Sigmoid colon (tissue), 7 donors: ENCODE data around the gene RRBP1. TPM values are rescaled to one million over a fixed set of nuclear protein-coding genes. Genes with fewer than 3 reads are reported as not detected.

Experiments
- DNase-seq: peaks from one replicate; pipeline ENCODE4 v3.0.0-alpha.2; 2019
- H3K27ac ChIP-seq, 4 donors: fragments of 200-600 bp; sonication (generic); one replicate each; pipeline ENCODE4 v1.5.1; 2016 to 2019; ENCODE audit warnings: mild to moderate bottlenecking in 1 of 4
- H3K27me3 ChIP-seq, 3 donors: fragments of 200-600 bp; sonication (generic); one replicate each; pipeline ENCODE4 v1.5.1; 2019; ENCODE audit warnings: mild to moderate bottlenecking in 1 of 3
- H3K36me3 ChIP-seq, 4 donors: fragments of 200-600 bp; sonication (generic); one replicate each; pipeline ENCODE4 v1.5.1; 2016 to 2019
- H3K4me1 ChIP-seq, 4 donors: fragments of 200-600 bp; sonication (generic); one replicate each; pipeline ENCODE4 v1.5.1; 2017 to 2019
- H3K4me3 ChIP-seq, 4 donors: fragments of 200-600 bp; sonication (generic); one replicate each; pipeline ENCODE4 v1.5.1; 2017 to 2019; ENCODE audit warnings: mild to moderate bottlenecking in 2 of 4, moderate library complexity in 1 of 4
- H3K9me3 ChIP-seq, 4 donors: fragments of 200-600 bp in 3 of 4; sonication (generic) in 3 of 4; one replicate each; pipeline versions ENCODE4 v1.5.1 to v1.6.1; 2013 to 2019
- EP300 ChIP-seq, 4 donors: sonication (generic); formaldehyde crosslinking; IDR thresholded peaks; one replicate each; pipeline ENCODE4 v1.6.1; 2017; ENCODE audit warnings: antibody characterized with exemption in 4 of 4
- POLR2A ChIP-seq, 2 donors: fragments of 450-650 bp; IDR thresholded peaks; one replicate each; pipeline ENCODE4 v1.6.1; 2016; ENCODE audit warnings: antibody characterized with exemption in 2 of 2, mild to moderate bottlenecking in 2 of 2, moderate library complexity in 2 of 2
- POLR2AphosphoS5 ChIP-seq, 4 donors: sonication (generic); formaldehyde crosslinking; IDR thresholded peaks; one replicate each; pipeline ENCODE4 v1.6.1; 2017; ENCODE audit warnings: antibody characterized with exemption in 4 of 4
- WGBS, 2 donors: extraction: QIAGEN DNeasy Blood & Tissue Kit; methylation state at CpG; one replicate each; pipeline ENCODE4 v1.1.7; 2013; 5-methylcytosine and 5-hydroxymethylcytosine counted together
- intact Hi-C: fragments of 100-400 bp; cut with DNase I; formaldehyde crosslinking; loops from one replicate; pipeline ENCODE4 v1.15.1; 2023
- polyA plus RNA-seq, 3 donors: library from polyadenylated mRNA; stranded (reverse); fragments of 200-250 nt; gene quantifications; one replicate each; pipeline ENCODE4 v1.2.3, GENCODE V29; 2013
- total RNA-seq, 4 donors: library from RNA; depleted of rRNA; stranded (reverse); fragments of >200 nt; gene quantifications; one replicate each; pipeline ENCODE4 v1.1.0, GENCODE V29; 2016
- TF ChIP-seq, protein P1 (sequence below), 4 experiments: fragments of 450-650 bp in 3 of 4; fragments of 200-600 bp in 1 of 4; IDR thresholded peaks; one replicate each; pipeline ENCODE4 v1.5.1; 2016 to 2019; ENCODE audit warnings: antibody characterized with exemption in 4 of 4, mild to moderate bottlenecking in 3 of 4, moderate library complexity in 2 of 4
- donor health status: healthy with polysubstance abuse.
- donor health status: Bipolar disorder and iron deficiency.
- donor health status: healthy.

Gene RRBP1
- total and polyA plus RNA-seq, 7 donors = 24.6 to 245 (median 35.3) TPM

GRCh38 chr20:17629678-17630089 lies 52.4 kb downstream of the RRBP1 start:
- WGBS, 2 donors = 94 to 96% methylated on average over 21 of the region's 21 CpGs
- no peak for DNase-seq
- Histone ChIP-seq H3K9me3 (no peaks in the 10 kb centered on the region), H3K4me1 (peaks cover 0 to 10% (median 9%) of the 10 kb centered on the region in 4 donors), H3K27me3 (no peaks in the 10 kb centered on the region), H3K36me3 (peaks cover 10 to 92% (median 50%) of the 10 kb centered on the region in 4 donors), H3K4me3 (no peak overlapping the region), H3K27ac (no peak overlapping the region)
- TF ChIP-seq POLR2AphosphoS5 (IDR thresholded peaks at IDR 0.05) (no peak), POLR2A (IDR thresholded peaks at IDR 0.05) (no peak), EP300 (IDR thresholded peaks at IDR 0.05) (no peak)
- TF ChIP-seq, protein P1, sequence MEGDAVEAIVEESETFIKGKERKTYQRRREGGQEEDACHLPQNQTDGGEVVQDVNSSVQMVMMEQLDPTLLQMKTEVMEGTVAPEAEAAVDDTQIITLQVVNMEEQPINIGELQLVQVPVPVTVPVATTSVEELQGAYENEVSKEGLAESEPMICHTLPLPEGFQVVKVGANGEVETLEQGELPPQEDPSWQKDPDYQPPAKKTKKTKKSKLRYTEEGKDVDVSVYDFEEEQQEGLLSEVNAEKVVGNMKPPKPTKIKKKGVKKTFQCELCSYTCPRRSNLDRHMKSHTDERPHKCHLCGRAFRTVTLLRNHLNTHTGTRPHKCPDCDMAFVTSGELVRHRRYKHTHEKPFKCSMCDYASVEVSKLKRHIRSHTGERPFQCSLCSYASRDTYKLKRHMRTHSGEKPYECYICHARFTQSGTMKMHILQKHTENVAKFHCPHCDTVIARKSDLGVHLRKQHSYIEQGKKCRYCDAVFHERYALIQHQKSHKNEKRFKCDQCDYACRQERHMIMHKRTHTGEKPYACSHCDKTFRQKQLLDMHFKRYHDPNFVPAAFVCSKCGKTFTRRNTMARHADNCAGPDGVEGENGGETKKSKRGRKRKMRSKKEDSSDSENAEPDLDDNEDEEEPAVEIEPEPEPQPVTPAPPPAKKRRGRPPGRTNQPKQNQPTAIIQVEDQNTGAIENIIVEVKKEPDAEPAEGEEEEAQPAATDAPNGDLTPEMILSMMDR (IDR thresholded peaks at IDR 0.05) = no peak
- intact Hi-C loops = no loop called here

GRCh38 chr20:17629025-17629424 lies 53.0 kb downstream of the RRBP1 start:
- H3K9me3 ChIP-seq = no peaks in the 10 kb centered on the region
- H3K27ac ChIP-seq = no peak overlapping the region
- intact Hi-C loops = no loop called here
- WGBS, 2 donors = 87 to 93% methylated on average over 8 of the region's 8 CpGs
- H3K4me1 ChIP-seq = peaks cover 0 to 4% (median 3%) of the 10 kb centered on the region in 4 donors
- TF ChIP-seq POLR2A (IDR thresholded peaks at IDR 0.05) (no peak), EP300 (IDR thresholded peaks at IDR 0.05) (no peak), POLR2AphosphoS5 (IDR thresholded peaks at IDR 0.05) (no peak)
- TF ChIP-seq, protein P1 (IDR thresholded peaks at IDR 0.05) = no peak
- H3K27me3 ChIP-seq = no peaks in the 10 kb centered on the region
- H3K4me3 ChIP-seq = no peak overlapping the region
- H3K36me3 ChIP-seq = peaks cover 10 to 92% (median 55%) of the 10 kb centered on the region in 4 donors
- no peak for DNase-seq

GRCh38 chr20:17628101-17628841 lies 53.8 kb downstream of the RRBP1 start:
- TF ChIP-seq, protein P1 (IDR thresholded peaks at IDR 0.05) = no peak
- no peak for TF ChIP-seq EP300 (IDR thresholded peaks at IDR 0.05)
- no peak for TF ChIP-seq POLR2A (IDR thresholded peaks at IDR 0.05)
- no peak for TF ChIP-seq POLR2AphosphoS5 (IDR thresholded peaks at IDR 0.05)
- no peak overlapping the region for H3K4me3 ChIP-seq
- no peaks in the 10 kb centered on the region for H3K4me1 ChIP-seq
- peaks cover 7 to 92% (median 58%) of the 10 kb centered on the region in 4 donors for H3K36me3 ChIP-seq
- no peaks in the 10 kb centered on the region for H3K27me3 ChIP-seq
- no peaks in the 10 kb centered on the region for H3K9me3 ChIP-seq
- H3K27ac ChIP-seq = no peak overlapping the region
- intact Hi-C loops = no loop called here
- peak; percentile 55 for DNase-seq
- 87 to 93% methylated on average over 18 of the region's 18 CpGs for WGBS, 2 donors

GRCh38 chr20:17627101-17627955 lies 54.7 kb downstream of the RRBP1 start:
- H3K27me3 ChIP-seq = no peaks in the 10 kb centered on the region
- peak; percentile 65 for DNase-seq
- H3K9me3 ChIP-seq = no peaks in the 10 kb centered on the region
- H3K4me1 ChIP-seq = no peaks in the 10 kb centered on the region
- 68 to 84% methylated on average over 27 of the region's 27 CpGs for WGBS, 2 donors
- peak overlapping the region in 2 of 4 donors; percentile 14 to 52 for H3K27ac ChIP-seq
- H3K36me3 ChIP-seq = peaks cover 0 to 92% (median 58%) of the 10 kb centered on the region in 4 donors
- TF ChIP-seq, protein P1 (IDR thresholded peaks at IDR 0.05) = no peak
- no peak for TF ChIP-seq EP300 (IDR thresholded peaks at IDR 0.05)
- TF ChIP-seq POLR2AphosphoS5 (IDR thresholded peaks at IDR 0.05) = no peak
- no peak for TF ChIP-seq POLR2A (IDR thresholded peaks at IDR 0.05)
- H3K4me3 ChIP-seq = no peak overlapping the region
- intact Hi-C loops = no loop called here
